GM19239 (cell line): ENCODE measurements around the gene CNOT6.
A peak's percentile ranks its signal among the peaks of the same experiment; 100 is the strongest.

Experiments used
- DNase-seq: peaks from one replicate; pipeline ENCODE4 v3.0.0; 2011; ENCODE audit warnings: low spot score; ENCODE audit not compliant: insufficient read length
- FAIRE-seq: peaks from 2 replicates; lab custom pipeline; 2011; peaks lifted over from hg19 to GRCh38; lab: Jason Lieb, UNC

CNOT6 gene

GRCh38 chr5:180555168-180555921 is 61.2 kb downstream of the CNOT6 start:
- FAIRE-seq (no peak), DNase-seq (no peak)

GRCh38 chr5:180557217-180557809 is 63.1 kb downstream of the CNOT6 start:
- DNase-seq = no peak
- no peak for FAIRE-seq

- FAIRE-seq (no peak), DNase-seq (no peak)
Measured at GRCh38 chr5:180558232-180558631, 64.1 kb downstream of the CNOT6 start.

- no peak for DNase-seq
- FAIRE-seq = peak; percentile 39
Measured at GRCh38 chr5:180563994-180564393, 69.8 kb downstream of the CNOT6 start.

GRCh38 chr5:180568914-180569313 is 74.7 kb downstream of the CNOT6 start:
- FAIRE-seq (no peak), DNase-seq (no peak)

GRCh38 chr5:180575571-180575970 is 81.4 kb downstream of the CNOT6 start:
- FAIRE-seq = no peak
- DNase-seq = no peak

GRCh38 chr5:180580681-180581080 is 86.5 kb downstream of the CNOT6 start:
- FAIRE-seq (peak; percentile 35), DNase-seq (no peak)

GRCh38 chr5:180583738-180584137 is 89.6 kb downstream of the CNOT6 start:
- FAIRE-seq = no peak

GRCh38 chr5:180586204-180586603 is 92.0 kb downstream of the CNOT6 start:
- no peak for FAIRE-seq
- no peak for DNase-seq

More at GRCh38 chr5:180583738-180584137, 89.6 kb downstream of the CNOT6 start:
- no peak for DNase-seq

GRCh38 chr5:180586870-180587269 is 92.7 kb downstream of the CNOT6 start:
- FAIRE-seq (no peak), DNase-seq (no peak)

- DNase-seq (no peak), FAIRE-seq (no peak)
Measured at GRCh38 chr5:180589771-180590542, 95.8 kb downstream of the CNOT6 start.

GRCh38 chr5:180590543-180591310 is 96.5 kb downstream of the CNOT6 start:
- FAIRE-seq (no peak), DNase-seq (no peak)

- FAIRE-seq (no peak), DNase-seq (no peak)
Measured at GRCh38 chr5:180591311-180591887, 97.2 kb downstream of the CNOT6 start, which contains the start of gene SCGB3A1. SCGB3A1 (minus strand) TSS chr5:180591499; CDS start chr5:180591462, 37 bp downstream.

- FAIRE-seq (no peak), DNase-seq (no peak)
Measured at GRCh38 chr5:180592176-180592575, 98.0 kb downstream of the CNOT6 start.

GRCh38 chr5:180593446-180594206 is 99.4 kb downstream of the CNOT6 start:
- no peak for DNase-seq
- FAIRE-seq = no peak

- DNase-seq (no peak), FAIRE-seq (no peak)
Measured at GRCh38 chr5:180594311-180595045, 100.3 kb downstream of the CNOT6 start.

GRCh38 chr5:180595046-180595379 is 100.8 kb downstream of the CNOT6 start:
- FAIRE-seq (no peak), DNase-seq (no peak)

GRCh38 chr5:180595381-180596114 is 101.4 kb downstream of the CNOT6 start:
- FAIRE-seq (no peak), DNase-seq (no peak)
